Hepatocyte (in vitro differentiated cells): ENCODE measurements around the gene PSMD8.

Experiments
- CTCF ChIP-seq: fragments of 200-600 bp; sonication (generic); IDR thresholded peaks from 2 replicates; pipeline ENCODE4 v1.5.1; 2016; ENCODE audit warnings: antibody characterized with exemption, mild to moderate bottlenecking; ENCODE audit not compliant: poor library complexity
- EZH2 ChIP-seq: fragments of 200-600 bp; sonication (generic); IDR thresholded peaks from 2 replicates; pipeline ENCODE4 v1.6.1; 2016; ENCODE audit warnings: antibody characterized with exemption, mild to moderate bottlenecking, borderline replicate concordance

GRCh38 chr19:38362076-38362945 is 12.1 kb upstream of the PSMD8 start:
- no peak for TF ChIP-seq CTCF
- TF ChIP-seq EZH2: no peak
